K562 (cell line): Measurements from ENCODE around the gene IDS. TPM values are rescaled to one million over a fixed set of nuclear protein-coding genes. Genes with fewer than 3 reads are reported as not detected.

Experiments used
- ATAC-seq: fragments of 200-7000 bp; cut with Tn5 transposase; 3 replicates; pipeline ENCODE4 v1.9.1; 2020; ENCODE audit warnings: moderate library complexity
- Bru-seq: library from RNA; stranded (reverse); fragments of 400-500 nt; gene quantifications from one replicate; lab custom pipeline; 2021; lab: Mats Ljungman, UMichigan
- BruChase-seq, 2 experiments: library from RNA; stranded (reverse); fragments of 400-500 nt; gene quantifications; one replicate each; lab custom pipeline; 2021; lab: Mats Ljungman, UMichigan
- BruUV-seq: library from RNA; stranded (reverse); fragments of 400-500 nt; replicated peaks from 2 replicates; lab custom pipeline; 2021; lab: Mats Ljungman, UMichigan
- CTCF ChIA-PET: fragments of 300-600 bp; formaldehyde crosslinking; extraction: SDS; loops from one replicate; lab custom pipeline; 2021; ENCODE audit warnings: low intra/inter-chr PET ratio; lab: Yijun Ruan, JAX
- POLR2A ChIA-PET: fragments of 300-600, 350-650 bp; sonication (Branson Sonifier 250); formaldehyde crosslinking; extraction: SDS; loops from one replicate; lab custom pipeline; 2021; ENCODE audit warnings: antibody characterized with exemption, inconsistent platforms; lab: Yijun Ruan, JAX
- DNase-seq, 4 experiments: peaks; one replicate each; pipeline versions ENCODE4 v3.0.0 to v3.0.0-alpha.2; 2011 to 2018; ENCODE audit warnings: low spot score in 3 of 4, mixed read lengths in 3 of 4; ENCODE audit errors: extremely low read depth in 1 of 4
- FAIRE-seq: peaks from 2 replicates; lab custom pipeline; 2011; peaks lifted over from hg19 to GRCh38; lab: Jason Lieb, UNC
- H2AFZ ChIP-seq: 2 replicates; pipeline ENCODE4 v1.6.0; 2011; ENCODE audit warnings: low read depth, low read length, control low read depth, inconsistent platforms
- H3K27ac ChIP-seq: fragments of 200-600 bp; 3 replicates; pipeline ENCODE4 v1.8.0; 2011; ENCODE audit warnings: low read depth, mild to moderate bottlenecking, control low read depth, inconsistent platforms, low read length, moderate library complexity, mixed read lengths; ENCODE audit errors: extremely low read depth
- H3K27me3 ChIP-seq, 2 experiments: fragments of 300-600 bp in 1 of 2; 2 replicates in 1 of 2; 3 replicates in 1 of 2; pipeline versions ENCODE4 v1.6.0 to v1.8.0; 2011; ENCODE audit warnings: inconsistent platforms in 2 of 2, low read length in 2 of 2, mild to moderate bottlenecking in 1 of 2, mixed read lengths in 1 of 2, moderate library complexity in 1 of 2; ENCODE audit not compliant: control insufficient read depth in 2 of 2, insufficient read depth in 2 of 2
- H3K36me3 ChIP-seq: fragments of 300-600 bp; 3 replicates; pipeline ENCODE4 v1.8.0; 2011; ENCODE audit warnings: mild to moderate bottlenecking, low read length, inconsistent platforms; ENCODE audit not compliant: control insufficient read depth, insufficient read depth
- H3K4me1 ChIP-seq, 2 experiments: fragments of 200-600 bp in 1 of 2; replicated peaks in 1 of 2; 2 replicates in 1 of 2; 3 replicates in 1 of 2; pipeline versions ENCODE4 v1.5.1 to v1.8.0; 2011; ENCODE audit warnings: inconsistent platforms in 2 of 2, low read length in 2 of 2, mild to moderate bottlenecking in 1 of 2, mixed read lengths in 1 of 2, moderate library complexity in 1 of 2; ENCODE audit not compliant: control insufficient read depth in 2 of 2, insufficient read depth in 2 of 2
- H3K4me2 ChIP-seq: 2 replicates; pipeline ENCODE4 v1.6.1; 2011; ENCODE audit warnings: low read length, control low read depth, inconsistent platforms, mixed read lengths; ENCODE audit not compliant: insufficient read depth
- H3K4me3 ChIP-seq: fragments of 200-600 bp; sonication (generic), shearing (Covaris generic); 2 replicates; pipeline ENCODE4 v1.5.1; 2016; ENCODE audit warnings: control low read depth, inconsistent platforms
- H3K79me2 ChIP-seq: fragments of 200-600 bp; 3 replicates; pipeline ENCODE4 v1.8.0; 2011; ENCODE audit warnings: low read length, inconsistent platforms; ENCODE audit not compliant: control insufficient read depth, insufficient read depth
- H3K9ac ChIP-seq, 2 experiments: 2 replicates each; pipeline versions ENCODE4 v1.6.0 to v1.6.1; 2011; ENCODE audit warnings: low read depth in 2 of 2, low read length in 2 of 2, control low read depth in 1 of 2, inconsistent platforms in 1 of 2, mild to moderate bottlenecking in 1 of 2, mixed read lengths in 1 of 2; ENCODE audit not compliant: insufficient read depth in 1 of 2
- H3K9me1 ChIP-seq: one replicate; pipeline ENCODE4 v1.6.0; 2011; ENCODE audit warnings: inconsistent platforms, mild to moderate bottlenecking, low read length, moderate library complexity; ENCODE audit not compliant: control insufficient read depth, insufficient read depth
- H3K9me3 ChIP-seq: replicated peaks from 2 replicates; pipeline ENCODE4 v1.5.1; 2011; ENCODE audit warnings: low read depth, low read length, inconsistent platforms; ENCODE audit not compliant: control insufficient read depth, insufficient read depth
- H4K20me1 ChIP-seq: replicated peaks from 2 replicates; pipeline ENCODE4 v1.6.1; 2011; ENCODE audit warnings: low read length, inconsistent platforms, mixed read lengths; ENCODE audit not compliant: control insufficient read depth, insufficient read depth
- BHLHE40 ChIP-seq: IDR thresholded peaks from 2 replicates; pipeline ENCODE4 v1.6.1; 2011; ENCODE audit warnings: low read length, improper control_type of control experiment
- POLR2G ChIP-seq: fragments of 200-400 bp; formaldehyde crosslinking; IDR thresholded peaks from 2 replicates; pipeline ENCODE4 v1.6.1; 2017; ENCODE audit warnings: low read depth, mild to moderate bottlenecking, antibody characterized with exemption, low read length, moderate library complexity
- PURB ChIP-seq: sonication (generic); formaldehyde crosslinking; IDR thresholded peaks from 2 replicates; pipeline ENCODE4 v1.9.0; 2021; ENCODE audit warnings: low read depth, mild to moderate bottlenecking, missing genetic modification reagents
- RBM22 ChIP-seq: fragments of 200-400 bp; formaldehyde crosslinking; IDR thresholded peaks from 2 replicates; pipeline ENCODE4 v1.6.1; 2018; ENCODE audit warnings: low read length, low read depth; ENCODE audit not compliant: poor library complexity, severe bottlenecking
- SAP30 ChIP-seq: fragments of 200-600 bp; sonication (generic); IDR thresholded peaks from 2 replicates; pipeline ENCODE4 v1.6.1; 2012; ENCODE audit warnings: borderline replicate concordance, low read depth, mild to moderate bottlenecking, moderate library complexity, low read length, control low read depth, inconsistent platforms; ENCODE audit not compliant: insufficient read depth, poor library complexity, severe bottlenecking
- TARDBP ChIP-seq: fragments of 450-650 bp; IDR thresholded peaks from 2 replicates; pipeline ENCODE4 v1.6.1; 2016
- TCFL5 ChIP-seq: fragments of 250-450 bp; sonication (Bioruptor Pico); conservative IDR thresholded peaks from 2 replicates; pipeline ENCODE4 v1.6.1; 2021; ENCODE audit warnings: mild to moderate bottlenecking, moderate library complexity, matching md5 sums
- WGBS: fragments of 100-300 bp; shearing (Covaris generic); methylation state at CpG from one replicate; pipeline ENCODE4 v1.1.6; 2016; ENCODE audit warnings: low coverage, mixed read lengths; ENCODE audit not compliant: insufficient coverage; ENCODE audit errors: missing lambda C conversion rate; 5-methylcytosine and 5-hydroxymethylcytosine counted together
- in situ Hi-C: fragments of 300-500 bp; cut with MboI; formaldehyde crosslinking; loops from 4 replicates; pipeline ENCODE4 v1.15.0; 2018; ENCODE audit warnings: inconsistent platforms, mixed read lengths
- intact Hi-C: fragments of 100-400 bp; cut with micrococcal nuclease; formaldehyde crosslinking; loops from 2 replicates; pipeline ENCODE4 v1.14.2; 2022
- long read RNA-seq, 3 experiments: library from polyadenylated mRNA in 2 of 3; library from RNA in 1 of 3; unstranded in 2 of 3; stranded (forward) in 1 of 3; transcript quantifications; one replicate each; pipeline ENCODE4 v2.0.0, GENCODE V29; 2019 to 2022
- polyA minus RNA-seq, 3 experiments: library from RNA; depleted of rRNA, polyadenylated mRNA; stranded (reverse); fragments of >200 nt; gene quantifications; 2 replicates each; pipeline ENCODE4 v1.2.3, GENCODE V29; 2011
- polyA plus RNA-seq, 8 experiments: library from polyadenylated mRNA; depleted of rRNA in 4 of 8; stranded (reverse) in 5 of 8; unstranded in 3 of 8; fragments of >200 nt; fragmentation: Nextera tagmentation in 2 of 8; fragmentation: Illumina TruSeq in 1 of 8; extraction: Ambion mirVana in 2 of 8; extraction: Trizol in 1 of 8; gene quantifications; 2 replicates each; pipeline versions ENCODE4 v1.2.1 to v1.2.3, GENCODE V29; 2011 to 2014; ENCODE audit warnings: inconsistent platforms in 1 of 8, missing spikeins in 1 of 8
- total RNA-seq, 7 experiments: library from RNA; depleted of rRNA in 6 of 7; stranded (reverse); fragments of >200 nt in 6 of 7; fragmentation: Illumina TruSeq in 2 of 7; extraction: Trizol in 2 of 7; gene quantifications; 2 replicates each; pipeline versions ENCODE4 v1.2.1 to v1.2.3, GENCODE V29; 2011 to 2021; ENCODE audit warnings: low replicate concordance in 1 of 7

IDS gene, protein sequence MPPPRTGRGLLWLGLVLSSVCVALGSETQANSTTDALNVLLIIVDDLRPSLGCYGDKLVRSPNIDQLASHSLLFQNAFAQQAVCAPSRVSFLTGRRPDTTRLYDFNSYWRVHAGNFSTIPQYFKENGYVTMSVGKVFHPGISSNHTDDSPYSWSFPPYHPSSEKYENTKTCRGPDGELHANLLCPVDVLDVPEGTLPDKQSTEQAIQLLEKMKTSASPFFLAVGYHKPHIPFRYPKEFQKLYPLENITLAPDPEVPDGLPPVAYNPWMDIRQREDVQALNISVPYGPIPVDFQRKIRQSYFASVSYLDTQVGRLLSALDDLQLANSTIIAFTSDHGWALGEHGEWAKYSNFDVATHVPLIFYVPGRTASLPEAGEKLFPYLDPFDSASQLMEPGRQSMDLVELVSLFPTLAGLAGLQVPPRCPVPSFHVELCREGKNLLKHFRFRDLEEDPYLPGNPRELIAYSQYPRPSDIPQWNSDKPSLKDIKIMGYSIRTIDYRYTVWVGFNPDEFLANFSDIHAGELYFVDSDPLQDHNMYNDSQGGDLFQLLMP
- total RNA-seq (2011; cell fraction: chromatin; rRNA removed; ENCODE audit: low replicate concordance) = 10.7 and 16.7 TPM in 2 replicates
- total RNA-seq (2011; cell fraction: nucleolus; rRNA removed) = 9.7 and 12.8 TPM in 2 replicates
- 11.2 and 19.3 TPM in 2 replicates for total RNA-seq (2011; cell fraction: nucleoplasm; rRNA removed)
- total RNA-seq (2014; rRNA removed) (11.2 and 13.1 TPM in 2 replicates), total RNA-seq (2014; rRNA removed; fragmentation: Illumina TruSeq; extraction: Trizol) (6.7 and 6.8 TPM in 2 replicates), total RNA-seq (2015; rRNA removed; fragmentation: Illumina TruSeq; extraction: Trizol) (6.7 and 8.2 TPM in 2 replicates), total RNA-seq (2021) (11.1 and 12.0 TPM in 2 replicates), polyA plus RNA-seq (2011; rRNA removed) (18.6 and 21.2 TPM in 2 replicates), polyA plus RNA-seq (2014; fragmentation: Illumina TruSeq; extraction: Trizol) (11.6 and 15.4 TPM in 2 replicates), polyA plus RNA-seq (2014; fragmentation: Nextera tagmentation; extraction: Ambion mirVana) (1 to 10 TPM; 2.0 to 2.2 TPM), polyA plus RNA-seq (2014; rRNA removed) (8.6 and 10.4 TPM in 2 replicates), polyA minus RNA-seq (2011; rRNA and poly(A)+ RNA removed) (13.9 and 16.8 TPM in 2 replicates), Bru-seq, nascent RNA (percentile 53 among the genes with signal in this experiment), BruChase-seq, experiment 1, labeled RNA remaining after a 2-hour chase (percentile 63 among the genes with signal in this experiment), BruChase-seq, experiment 2, labeled RNA remaining after a 6-hour chase (percentile 65 among the genes with signal in this experiment)
- polyA plus RNA-seq (2011; cell fraction: cytosol; rRNA removed) = 17.5 and 23.3 TPM in 2 replicates
- polyA plus RNA-seq (2011; cell fraction: nucleus; rRNA removed) = 16.3 and 21.7 TPM in 2 replicates
- 15.3 and 27.2 TPM in 2 replicates for polyA plus RNA-seq (2012)
- polyA minus RNA-seq (2011; cell fraction: cytosol; rRNA and poly(A)+ RNA removed) = 9.7 and 15.1 TPM in 2 replicates
- 6.3 and 8.4 TPM in 2 replicates for polyA minus RNA-seq (2011; cell fraction: nucleus; rRNA and poly(A)+ RNA removed)
- long read RNA-seq, experiment 1, full-length matches to known transcripts = 4 of 8 reads
- long read RNA-seq, experiment 1, partial matches to known transcripts = 1 of 8 reads
- long read RNA-seq, experiment 1, other reads (novel, unspliced or antisense) = 3 of 8 reads
- long read RNA-seq, experiment 2, full-length matches to known transcripts = 7 of 16 reads
- long read RNA-seq, experiment 2, partial matches to known transcripts = 2 of 16 reads
- long read RNA-seq, experiment 2, other reads (novel, unspliced or antisense) = 7 of 16 reads
- long read RNA-seq, experiment 3, transcript IDS-202 (8 exons, 1,399 nt) = major isoform, 7 of 13 reads
- long read RNA-seq, experiment 3, partial matches to known transcripts = 3 of 13 reads
- long read RNA-seq, experiment 3, other reads (novel, unspliced or antisense) = 1 of 13 reads

DNA sequence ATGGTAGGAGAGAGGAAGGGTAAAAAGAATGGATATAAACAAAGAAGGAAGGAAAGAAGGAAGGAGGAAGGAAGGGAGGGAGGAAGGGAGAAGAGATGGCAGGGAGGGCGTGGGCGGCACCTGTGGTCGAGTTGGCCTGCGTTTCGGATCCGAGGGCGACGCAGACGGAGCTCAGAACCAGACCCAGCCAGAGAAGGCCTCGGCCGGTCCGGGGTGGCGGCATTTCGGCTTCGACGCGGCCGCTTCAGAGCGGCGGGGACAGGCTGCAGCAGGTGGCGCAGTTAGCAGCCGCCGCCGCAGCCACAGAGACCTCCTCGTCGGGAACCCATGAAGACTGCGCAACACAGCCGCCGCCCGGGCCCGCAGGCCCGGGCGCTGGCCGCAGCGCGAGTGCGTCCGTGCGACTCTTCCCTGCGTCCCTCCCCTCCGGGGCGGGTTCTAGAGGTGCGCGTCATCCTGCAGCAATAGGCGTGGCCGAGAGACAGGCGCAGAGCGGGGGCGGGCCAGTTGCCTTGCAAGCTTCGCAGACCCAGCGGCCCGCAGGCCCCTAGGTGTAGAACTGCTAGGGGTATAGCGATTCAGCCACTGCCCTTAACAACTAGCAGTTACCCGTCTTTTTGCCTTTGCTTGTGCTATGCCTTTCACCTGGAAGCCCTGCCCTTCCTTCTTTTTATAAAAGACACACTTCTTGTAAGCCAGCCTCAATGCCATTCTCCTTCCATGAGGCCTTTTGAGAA, at the start of gene IDS:
IDS (minus strand) TSS at position 392 of the 737 bp plus-strand sequence; CDS start at position 223, 169 bp downstream.
- FAIRE-seq = peak; percentile 77
- Histone ChIP-seq H3K79me2 (no peaks in the 10 kb centered on the region), H3K4me3 (peak within 1 kb of the TSS; percentile 42), H4K20me1 (no peaks in the 10 kb centered on the region; the same call in 1 of the 2 replicates), H3K36me3 (no peaks in the 10 kb centered on the region), H3K9me1 (peaks cover 4% of the 10 kb centered on the region), H3K4me1 (peaks cover 11 to 14% of the 10 kb centered on the region in 2 experiments; a peak in 2 of 5 replicates), H3K27ac (peak within 1 kb of the TSS; percentile 59; the same call in 2 of the 3 replicates), H3K27me3 (peaks cover 0 to 7% of the 10 kb centered on the region in 2 experiments; a peak in 3 of 5 replicates), H3K4me2 (peak within 1 kb of the TSS; percentile 84), H3K9ac (peak within 1 kb of the TSS; percentile 50 to 92; a peak in 3 of 4 replicates), H2AFZ (peak within 1 kb of the TSS; percentile 93), H3K9me3 (no peaks in the 10 kb centered on the region)
- POLR2A ChIA-PET = interaction anchor here (0.6 to 1.8 kb wide), 2 partner anchors 36 to 195 kb away, joined by 3 to 4 read pairs; partner anchors contain the start of gene EOLA1
- peak; percentile 98 for ATAC-seq
- intact Hi-C loops = loop anchor here (5.0 kb wide), 1 partner anchor 37 kb away; the partner anchor contains the start of gene EOLA1
- DNase-seq = peak; percentile 86 to 93 (median 88)
- 0% methylated on average over 37 of the region's 54 CpGs for WGBS
- CTCF ChIA-PET = no interaction called here
- in situ Hi-C loops = loop anchor here (25.0 kb wide), 1 partner anchor 132 kb away; the partner anchor contains the start of gene TMEM185A
- no TSS peak for BruUV-seq
- TF ChIP-seq RBM22 (no peak), TCFL5 (CRISPR knock-in tag) (no peak), POLR2G (peak; percentile 97), BHLHE40 (peak; percentile 47), PURB (CRISPR knock-in tag) (no peak), TARDBP (no peak), SAP30 (no peak)
